Rectal smooth muscle tissue (tissue), 1 donor: ENCODE data around the gene FLT3LG.

Source experiments
- H3K27ac ChIP-seq: one replicate; pipeline ENCODE4 v1.7.0; 2013; ENCODE audit warnings: low read depth, low read length, inconsistent platforms
- H3K27me3 ChIP-seq: one replicate; pipeline ENCODE4 v1.7.0; 2013; ENCODE audit warnings: low read length; ENCODE audit not compliant: control insufficient read depth, insufficient read depth
- H3K36me3 ChIP-seq: one replicate; pipeline ENCODE4 v1.7.0; 2013; ENCODE audit warnings: low read length; ENCODE audit not compliant: control insufficient read depth, insufficient read depth
- H3K4me1 ChIP-seq: one replicate; pipeline ENCODE4 v1.7.0; 2013; ENCODE audit warnings: low read length; ENCODE audit not compliant: control insufficient read depth, insufficient read depth
- H3K4me3 ChIP-seq: one replicate; pipeline ENCODE4 v1.7.0; 2013; ENCODE audit warnings: low read length
- H3K9ac ChIP-seq: one replicate; pipeline ENCODE4 v1.7.0; 2013; ENCODE audit warnings: low read length

FLT3LG gene, protein sequence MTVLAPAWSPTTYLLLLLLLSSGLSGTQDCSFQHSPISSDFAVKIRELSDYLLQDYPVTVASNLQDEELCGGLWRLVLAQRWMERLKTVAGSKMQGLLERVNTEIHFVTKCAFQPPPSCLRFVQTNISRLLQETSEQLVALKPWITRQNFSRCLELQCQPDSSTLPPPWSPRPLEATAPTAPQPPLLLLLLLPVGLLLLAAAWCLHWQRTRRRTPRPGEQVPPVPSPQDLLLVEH

DNA sequence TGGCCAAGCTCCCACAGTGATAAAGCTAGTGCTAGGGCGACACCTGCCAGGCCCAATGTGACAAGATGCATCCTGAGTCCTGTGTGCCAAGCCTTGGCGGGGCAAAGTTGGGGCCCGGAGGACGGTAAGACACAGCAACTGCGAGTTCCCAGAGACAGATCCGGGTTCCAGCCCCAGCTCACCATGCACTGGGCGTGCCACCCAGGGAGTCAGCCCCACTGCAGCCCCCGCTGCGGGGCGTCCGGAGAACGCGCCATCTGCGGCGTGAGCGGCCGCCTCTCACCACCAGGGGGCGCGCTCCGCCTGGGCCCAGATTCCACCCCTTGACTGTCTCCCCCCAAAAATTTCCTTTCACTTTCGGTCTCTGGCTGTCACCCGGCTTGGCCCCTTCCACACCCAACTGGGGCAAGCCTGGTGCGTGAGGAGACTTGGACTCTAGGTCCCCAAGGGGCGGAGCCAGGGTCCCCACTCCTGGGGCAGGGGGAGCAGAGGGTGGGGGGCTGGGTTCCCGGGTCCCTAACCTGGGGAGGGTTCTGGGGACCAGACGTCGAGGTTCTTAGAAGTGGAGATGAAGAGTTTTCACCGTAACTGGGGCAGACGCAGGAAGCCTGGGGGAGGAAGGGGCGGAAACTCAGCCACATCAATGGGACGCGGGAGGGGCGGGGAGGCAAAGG lies at the start of gene FLT3LG:
TSS of gene FLT3LG (plus strand) at position 348 of the 674 bp plus-strand sequence. CDS start 425 bp downstream, outside the sequence.
- Histone ChIP-seq H3K4me1 (no peaks in the 10 kb centered on the region), H3K27ac (peak within 1 kb of the TSS; percentile 77), H3K27me3 (no peaks in the 10 kb centered on the region), H3K4me3 (peak within 1 kb of the TSS; percentile 75), H3K36me3 (peaks cover 3% of the 10 kb centered on the region), H3K9ac (peak within 1 kb of the TSS; percentile 39)

DNA sequence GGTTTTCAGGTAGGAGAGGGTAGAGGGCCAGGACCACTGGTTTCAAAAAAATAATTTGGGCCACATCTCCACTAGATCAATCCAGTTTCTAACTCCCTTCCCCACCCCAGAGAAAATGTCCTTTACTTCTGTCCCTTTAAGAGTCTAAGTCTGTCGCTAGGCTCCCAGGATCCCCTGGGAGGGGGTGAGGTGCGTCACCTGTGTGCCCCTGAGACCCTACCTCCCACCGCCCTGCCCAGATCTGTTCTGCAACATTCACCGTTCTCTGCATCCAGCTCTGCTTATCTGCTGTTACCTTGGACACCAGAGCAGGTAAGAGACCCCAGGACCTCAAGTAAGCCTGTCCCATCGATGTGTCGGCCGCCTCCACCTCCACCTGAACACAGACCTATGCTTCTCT lies 48.8 kb upstream of the FLT3LG start, which contains the start of gene GFY:
TSS of gene GFY (plus strand) at position 211 of the 400 bp plus-strand sequence. CDS start 1,043 bp downstream, outside the sequence.
- Histone ChIP-seq H3K36me3 (no peaks in the 10 kb centered on the region), H3K4me3 (no peak within 1 kb of the TSS), H3K27me3 (peaks cover 69% of the 10 kb centered on the region), H3K9ac (no peak within 1 kb of the TSS), H3K27ac (no peak within 1 kb of the TSS), H3K4me1 (no peaks in the 10 kb centered on the region)

DNA sequence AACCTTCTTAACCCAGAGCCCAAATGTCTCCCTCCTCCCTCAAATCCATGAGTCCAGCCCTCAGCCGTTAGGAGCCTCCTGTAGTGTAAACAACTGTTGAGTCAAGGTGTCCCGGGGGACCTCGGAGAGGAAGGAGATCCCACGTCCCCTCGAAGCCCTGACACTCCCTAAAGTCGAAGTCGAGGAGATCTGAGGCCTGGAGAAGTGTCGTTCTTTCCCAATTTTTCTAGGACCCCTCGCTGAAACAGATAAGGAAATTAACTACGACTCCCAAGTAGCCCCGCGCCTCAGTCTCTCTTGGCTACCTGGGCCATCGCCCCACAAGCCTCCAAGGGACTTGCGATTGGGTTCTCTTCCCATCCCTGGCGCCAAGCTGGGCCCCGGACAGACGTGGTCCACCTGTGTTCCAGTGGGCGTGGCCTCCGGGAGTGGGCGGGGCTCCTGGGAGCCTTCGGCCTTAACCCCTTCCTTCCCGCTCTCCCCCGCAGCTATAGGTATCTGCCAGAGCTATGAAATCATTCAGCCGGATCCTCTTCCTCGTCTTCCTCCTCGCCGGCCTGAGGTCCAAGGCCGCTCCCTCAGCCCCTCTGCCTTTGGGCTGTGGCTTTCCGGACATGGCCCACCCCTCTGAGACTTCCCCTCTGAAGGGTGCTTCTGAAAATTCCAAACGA lies 48.0 kb upstream of the FLT3LG start:
- Histone ChIP-seq H3K36me3 (no peaks in the 10 kb centered on the region), H3K27ac (no peak overlapping the region), H3K27me3 (peaks cover 71% of the 10 kb centered on the region), H3K4me3 (no peak overlapping the region), H3K4me1 (no peaks in the 10 kb centered on the region), H3K9ac (no peak overlapping the region)

DNA sequence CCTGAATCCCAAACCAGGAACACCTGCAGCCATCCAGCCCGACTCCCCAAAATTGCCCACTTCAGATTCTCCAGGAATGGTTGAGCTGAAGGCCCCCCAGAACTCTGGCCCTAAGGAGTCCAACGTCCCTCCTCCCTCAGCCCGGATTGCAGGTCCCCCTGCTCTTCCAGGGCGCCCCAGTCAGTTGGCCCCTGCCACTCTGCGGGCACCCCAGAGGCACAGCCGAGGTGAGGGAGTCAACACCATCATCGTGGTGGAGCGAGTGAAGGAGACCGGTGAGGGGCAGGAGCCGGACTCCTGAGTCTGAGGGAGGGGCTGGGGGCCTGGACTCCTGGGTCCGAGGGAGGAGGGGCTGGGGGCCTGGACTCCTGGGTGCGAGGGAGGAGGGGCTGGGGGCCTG lies 46.7 kb upstream of the FLT3LG start:
- no peak overlapping the region for H3K9ac ChIP-seq
- H3K4me1 ChIP-seq, result no peaks in the 10 kb centered on the region
- no peaks in the 10 kb centered on the region for H3K36me3 ChIP-seq
- no peak overlapping the region for H3K4me3 ChIP-seq
- H3K27me3 ChIP-seq, result peaks cover 70% of the 10 kb centered on the region
- no peak overlapping the region for H3K27ac ChIP-seq

DNA sequence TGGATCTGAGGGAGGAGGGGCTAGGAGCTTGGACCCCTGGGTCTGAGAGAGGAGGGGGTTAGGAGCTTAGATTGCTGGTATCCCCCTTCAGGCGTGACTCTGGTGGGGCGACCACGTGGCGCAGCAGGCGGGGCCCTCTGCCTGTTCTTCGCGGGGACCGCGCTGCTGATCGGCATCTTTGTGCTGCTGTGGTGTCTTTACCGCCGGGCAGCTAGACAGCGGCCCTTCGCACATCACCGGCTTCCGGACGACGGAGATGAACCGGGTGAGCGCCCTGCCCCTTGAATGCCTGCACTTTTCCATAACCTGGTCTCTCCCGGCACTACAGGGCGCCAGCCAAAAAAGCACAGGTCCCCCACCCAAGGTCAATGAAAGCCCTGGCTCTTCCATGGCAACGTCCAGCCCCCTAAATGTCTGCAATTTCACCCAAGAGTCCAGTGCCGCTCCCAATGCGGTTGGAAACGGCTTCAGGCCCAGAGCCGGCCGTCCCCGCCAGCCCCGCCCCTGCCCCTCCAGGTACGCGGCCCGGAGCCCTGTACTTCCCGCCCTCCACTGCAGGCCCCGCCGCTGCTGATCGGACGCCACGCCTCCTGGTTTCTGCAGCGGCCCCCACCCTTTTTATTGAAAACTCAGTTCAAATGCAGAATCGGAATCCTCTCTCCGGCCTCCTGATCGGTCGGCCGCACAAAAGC lies 46.0 kb upstream of the FLT3LG start:
- Histone ChIP-seq H3K4me3 (no peak overlapping the region), H3K36me3 (no peaks in the 10 kb centered on the region), H3K27ac (no peak overlapping the region), H3K4me1 (no peaks in the 10 kb centered on the region), H3K9ac (no peak overlapping the region), H3K27me3 (peaks cover 72% of the 10 kb centered on the region)

DNA sequence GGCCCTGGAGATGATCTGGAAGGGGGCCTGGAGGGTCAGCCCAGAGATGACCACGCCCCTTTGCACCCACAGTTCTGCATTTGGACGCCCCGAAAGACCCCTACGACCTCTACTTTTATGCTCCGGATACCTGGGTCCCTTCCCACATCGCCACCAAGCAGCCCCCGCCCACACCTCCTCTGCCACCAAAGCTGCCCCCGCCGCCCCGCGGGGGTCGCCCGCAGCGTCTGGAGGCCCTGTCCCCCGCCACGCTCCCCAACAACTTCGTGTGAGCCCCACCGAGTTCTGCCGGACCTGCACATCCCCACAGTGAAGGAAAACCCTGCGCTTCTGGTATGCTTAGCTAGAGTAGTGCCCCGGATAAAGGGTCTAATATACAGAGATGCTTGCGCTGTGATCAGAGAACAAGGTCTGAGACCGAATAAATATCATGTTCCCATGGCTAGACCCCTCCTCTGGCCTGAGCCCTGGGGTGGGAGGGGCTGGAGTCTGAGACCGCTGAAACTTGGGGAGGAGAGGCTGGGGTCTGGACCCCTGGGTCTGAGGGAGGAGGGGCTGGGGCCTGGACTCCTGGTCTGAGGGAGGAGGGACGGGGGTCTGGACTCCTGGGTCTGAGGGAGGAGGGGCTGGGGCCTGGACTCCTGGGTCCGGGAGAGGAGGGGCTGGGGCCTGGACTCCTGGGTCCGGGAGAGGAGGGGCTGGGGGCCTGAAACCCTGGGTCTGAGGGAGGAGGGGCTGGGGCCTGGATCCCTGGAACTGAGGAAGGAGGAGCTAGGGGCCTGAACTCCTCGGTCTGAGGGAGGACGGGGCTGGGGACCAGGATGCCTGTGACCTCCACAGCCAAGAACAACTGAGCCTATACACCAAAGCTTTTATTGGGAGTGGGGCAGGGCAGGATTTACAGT lies 45.2 kb upstream of the FLT3LG start:
- H3K9ac ChIP-seq, result no peak overlapping the region
- H3K4me1 ChIP-seq, result no peaks in the 10 kb centered on the region
- no peak overlapping the region for H3K4me3 ChIP-seq
- no peak overlapping the region for H3K27ac ChIP-seq
- peaks cover 71% of the 10 kb centered on the region for H3K27me3 ChIP-seq
- no peaks in the 10 kb centered on the region for H3K36me3 ChIP-seq

DNA sequence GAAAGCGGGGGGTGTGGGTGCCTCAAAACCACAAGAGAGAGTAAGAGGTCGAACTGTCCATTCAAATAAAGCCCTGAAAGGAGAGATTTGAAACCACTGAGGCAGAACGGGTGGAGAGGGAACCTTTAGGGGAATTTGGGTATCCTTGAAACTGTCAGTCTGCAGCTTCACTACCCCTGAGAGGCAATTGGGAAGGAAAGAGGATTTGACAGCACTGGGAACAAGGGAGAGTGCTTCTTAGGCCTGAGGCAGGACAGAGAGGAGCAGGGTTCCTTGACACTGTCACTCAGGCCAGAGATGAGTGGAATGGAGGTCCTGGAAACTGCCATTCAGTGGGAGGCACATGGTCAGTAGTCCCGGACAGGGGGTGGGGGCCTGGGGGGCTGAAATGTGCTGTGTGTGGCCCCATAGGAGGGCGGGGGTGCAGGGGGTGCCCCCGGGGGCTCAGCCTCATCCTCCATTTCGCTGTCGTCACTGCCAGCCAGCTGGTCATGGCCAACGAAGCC lies 43.8 kb upstream of the FLT3LG start:
- Histone ChIP-seq H3K4me1 (no peaks in the 10 kb centered on the region), H3K9ac (no peak overlapping the region), H3K4me3 (no peak overlapping the region), H3K27me3 (peaks cover 73% of the 10 kb centered on the region), H3K36me3 (no peaks in the 10 kb centered on the region), H3K27ac (no peak overlapping the region)

DNA sequence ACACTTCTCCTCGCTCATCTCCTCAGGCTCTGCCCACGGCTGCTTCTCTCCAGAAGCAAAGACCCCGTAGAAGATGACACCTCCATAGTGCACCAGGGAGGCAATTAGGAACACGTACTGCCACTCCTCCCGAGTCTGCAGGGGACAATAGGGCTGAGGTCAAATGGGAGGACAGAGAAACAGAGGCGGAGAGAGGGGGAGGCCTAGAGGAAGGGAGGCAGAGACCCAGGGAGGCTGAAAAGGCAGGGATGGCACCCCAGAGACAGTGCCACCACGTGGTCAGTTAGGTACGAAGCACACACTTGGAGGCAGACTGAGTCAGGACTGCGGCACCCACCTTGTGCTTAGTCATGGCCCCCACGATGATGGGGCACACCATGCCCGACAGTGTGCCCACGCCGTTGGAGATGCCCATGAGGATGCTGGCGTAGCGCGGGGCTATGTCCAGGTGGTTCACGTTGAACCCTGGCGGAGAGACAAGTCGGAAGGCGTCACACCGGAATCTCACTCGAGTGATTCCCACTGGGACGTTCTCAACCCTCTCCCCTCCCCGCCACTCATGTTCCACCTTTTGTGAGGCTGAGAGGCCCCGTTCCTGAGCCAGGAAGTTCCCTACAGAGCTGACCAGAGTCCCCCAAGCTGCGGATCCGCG lies 43.2 kb upstream of the FLT3LG start:
- Histone ChIP-seq H3K27ac (no peak overlapping the region), H3K4me3 (no peak overlapping the region), H3K9ac (no peak overlapping the region), H3K4me1 (no peaks in the 10 kb centered on the region), H3K27me3 (peaks cover 73% of the 10 kb centered on the region), H3K36me3 (no peaks in the 10 kb centered on the region)

DNA sequence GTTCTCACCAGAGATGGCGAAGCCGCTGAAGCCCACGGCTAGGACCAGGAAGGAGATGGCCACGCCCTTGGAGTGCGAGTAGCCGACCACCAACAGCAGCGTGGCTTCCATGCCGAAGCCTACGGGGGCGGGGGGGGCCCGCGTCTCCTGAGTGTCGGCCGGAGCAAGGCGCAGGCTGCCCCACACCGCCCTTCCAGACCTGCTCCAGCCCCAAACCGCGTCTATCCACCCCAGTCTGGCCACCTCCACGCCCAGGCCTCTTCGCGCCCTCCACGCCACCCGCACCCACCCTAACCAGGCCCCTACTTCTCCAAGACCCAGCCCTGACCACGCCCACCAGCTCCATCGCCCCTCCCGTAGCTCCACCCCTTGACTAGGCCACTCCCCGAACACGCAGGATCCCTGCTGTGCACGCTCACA lies 42.7 kb upstream of the FLT3LG start:
- H3K4me1 ChIP-seq, result no peaks in the 10 kb centered on the region
- no peak overlapping the region for H3K4me3 ChIP-seq
- H3K27ac ChIP-seq, result no peak overlapping the region
- H3K36me3 ChIP-seq, result no peaks in the 10 kb centered on the region
- no peak overlapping the region for H3K9ac ChIP-seq
- peaks cover 71% of the 10 kb centered on the region for H3K27me3 ChIP-seq

DNA sequence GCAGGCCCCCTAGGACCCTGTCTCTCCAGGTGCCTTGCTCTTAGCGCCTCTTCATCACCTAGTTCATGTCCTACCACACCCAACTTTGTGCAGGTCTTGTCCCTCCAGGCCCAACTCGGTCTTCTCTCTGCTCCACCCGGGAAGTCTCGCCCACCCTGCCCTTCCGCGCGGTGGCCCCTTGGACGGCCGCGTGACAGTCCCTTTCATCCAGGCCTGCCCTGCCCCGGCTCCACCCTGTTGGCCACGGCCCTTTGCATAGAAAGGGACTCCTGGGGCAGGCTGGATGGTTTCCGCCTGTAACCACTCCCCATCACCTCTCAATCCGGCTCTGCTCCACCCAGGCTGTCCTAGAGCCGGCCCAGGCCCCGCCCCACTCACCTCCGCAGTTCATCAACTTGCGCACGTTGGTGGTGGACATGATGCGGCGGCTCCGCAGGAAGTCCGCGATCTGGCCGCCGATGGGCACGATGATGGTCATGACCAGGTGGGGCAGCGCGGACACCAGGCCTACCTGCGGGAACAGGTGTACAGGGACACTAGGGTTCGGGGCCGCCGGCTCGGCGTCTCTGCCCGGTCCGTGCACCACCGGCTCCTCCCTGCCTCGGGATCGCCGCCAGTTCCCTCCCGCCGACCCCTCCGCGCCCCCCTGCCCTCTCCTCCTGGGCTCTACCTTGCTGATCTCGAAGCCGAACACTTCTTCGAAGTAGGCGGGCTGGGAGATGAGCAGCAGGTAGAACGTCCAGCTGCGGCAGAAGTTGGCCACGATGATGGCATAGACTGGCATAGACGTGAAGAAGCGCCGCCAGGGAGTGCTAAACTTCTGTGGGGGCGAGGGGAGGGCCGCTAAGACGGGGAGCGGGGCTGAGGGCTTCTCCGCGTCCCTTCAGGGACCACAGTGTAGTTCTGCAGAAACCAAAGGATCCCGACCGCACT lies 41.6 kb upstream of the FLT3LG start:
- Histone ChIP-seq H3K9ac (no peak overlapping the region), H3K36me3 (no peaks in the 10 kb centered on the region)

More for the DNA sequence above, 41.6 kb upstream of the FLT3LG start:
- Histone ChIP-seq H3K4me1 (no peaks in the 10 kb centered on the region), H3K27me3 (peaks cover 68% of the 10 kb centered on the region), H3K27ac (no peak overlapping the region), H3K4me3 (no peak overlapping the region)
